CD14-positive monocyte (primary cell): ENCODE measurements around the gene ZNF184. TPM values are rescaled to one million over a fixed set of nuclear protein-coding genes. Genes with fewer than 3 reads are reported as not detected.

Experiments
- DNase-seq, 3 donors: peaks; one replicate each; pipeline ENCODE4 v3.0.0-alpha.2; 2011 to 2022
- H2AFZ ChIP-seq: 2 replicates; pipeline ENCODE4 v1.6.0; 2012; ENCODE audit warnings: mild to moderate bottlenecking, low read depth, low read length, inconsistent platforms; ENCODE audit not compliant: insufficient read depth, poor library complexity, severe bottlenecking
- H3K27ac ChIP-seq, 2 donors: 1 replicate in 1 of 2; 2 replicates in 1 of 2; pipeline ENCODE4 v1.5.1; 2012 to 2013; ENCODE audit warnings: low read length in 2 of 2, control low read depth in 1 of 2, inconsistent platforms in 1 of 2, low read depth in 1 of 2, mild to moderate bottlenecking in 1 of 2
- H3K27me3 ChIP-seq, 2 donors: one replicate each; pipeline versions ENCODE4 v1.6.0 to v1.6.1; 2011 to 2013; ENCODE audit warnings: low read length in 2 of 2; ENCODE audit not compliant: control insufficient read depth in 2 of 2, insufficient read depth in 2 of 2
- H3K36me3 ChIP-seq, 2 donors: replicated peaks in 1 of 2; 1 replicate in 1 of 2; 2 replicates in 1 of 2; pipeline versions ENCODE4 v1.5.1 to v1.6.1; 2012 to 2013; ENCODE audit warnings: low read length in 2 of 2, control low read depth in 1 of 2, inconsistent platforms in 1 of 2, mild to moderate bottlenecking in 1 of 2; ENCODE audit not compliant: insufficient read depth in 2 of 2, control insufficient read depth in 1 of 2
- H3K4me1 ChIP-seq, 2 donors: 1 replicate in 1 of 2; 2 replicates in 1 of 2; pipeline versions ENCODE4 v1.5.1 to v1.6.1; 2012 to 2013; ENCODE audit warnings: low read length in 2 of 2, control low read depth in 1 of 2, inconsistent platforms in 1 of 2, mild to moderate bottlenecking in 1 of 2, moderate library complexity in 1 of 2; ENCODE audit not compliant: insufficient read depth in 2 of 2, control insufficient read depth in 1 of 2
- H3K4me2 ChIP-seq: replicated peaks from 2 replicates; pipeline ENCODE3; 2012; ENCODE audit warnings: low read length, moderate library complexity, mild to moderate bottlenecking; ENCODE audit not compliant: poor library complexity, severe bottlenecking; ENCODE audit errors: extremely low read depth
- H3K4me3 ChIP-seq, 3 experiments: fragments of 200-600 bp in 1 of 3; sonication (generic) in 1 of 3; replicated peaks in 1 of 3; 1 replicate in 2 of 3; 2 replicates in 1 of 3; pipeline ENCODE4 v1.5.1; 2011 to 2013; ENCODE audit warnings: low read length in 3 of 3, mild to moderate bottlenecking in 3 of 3, control low read depth in 2 of 3, low read depth in 2 of 3, inconsistent platforms in 1 of 3, moderate library complexity in 1 of 3
- H3K79me2 ChIP-seq: 2 replicates; pipeline ENCODE4 v1.6.0; 2012; ENCODE audit warnings: mild to moderate bottlenecking, control low read depth, inconsistent platforms, low read length, moderate library complexity; ENCODE audit not compliant: insufficient read depth
- H3K9ac ChIP-seq: 2 replicates; pipeline ENCODE4 v1.6.0; 2017; ENCODE audit warnings: low read length, mild to moderate bottlenecking; ENCODE audit not compliant: insufficient read depth, poor library complexity, severe bottlenecking
- H3K9me3 ChIP-seq, 2 donors: replicated peaks in 1 of 2; 1 replicate in 1 of 2; 2 replicates in 1 of 2; pipeline versions ENCODE4 v1.5.1 to v1.6.1; 2012 to 2013; ENCODE audit warnings: low read length in 2 of 2, control low read depth in 1 of 2; ENCODE audit not compliant: control insufficient read depth in 1 of 2, insufficient read depth in 1 of 2
- H4K20me1 ChIP-seq: 2 replicates; pipeline ENCODE4 v1.6.0; 2012; ENCODE audit warnings: mild to moderate bottlenecking, low read length, control low read depth, moderate library complexity; ENCODE audit not compliant: insufficient read depth
- H3K27ac Mint-ChIP-seq, 7 donors: one replicate each; pipeline ENCODE4 v1.8.0; 2020; ENCODE audit warnings: mild to moderate bottlenecking in 7 of 7, mixed read lengths in 7 of 7, moderate library complexity in 6 of 7, inconsistent platforms in 2 of 7
- H3K27me3 Mint-ChIP-seq, 3 donors: one replicate each; pipeline ENCODE4 v1.8.0; 2021 to 2022; ENCODE audit warnings: low read depth in 3 of 3, mild to moderate bottlenecking in 3 of 3, mixed read lengths in 3 of 3, moderate library complexity in 3 of 3, inconsistent platforms in 1 of 3
- H3K36me3 Mint-ChIP-seq, 2 donors: one replicate each; pipeline ENCODE4 v1.8.0; 2020; ENCODE audit warnings: mixed read lengths in 2 of 2, inconsistent platforms in 1 of 2, mild to moderate bottlenecking in 1 of 2
- H3K4me1 Mint-ChIP-seq: one replicate; pipeline ENCODE4 v1.8.0; 2020; ENCODE audit warnings: mild to moderate bottlenecking, mixed read lengths
- H3K4me3 Mint-ChIP-seq, 2 donors: one replicate each; pipeline ENCODE4 v1.8.0; 2020; ENCODE audit warnings: mild to moderate bottlenecking in 2 of 2, mixed read lengths in 2 of 2, moderate library complexity in 1 of 2
- H3K9me3 Mint-ChIP-seq, 7 donors: one replicate each; pipeline ENCODE4 v1.8.0; 2020 to 2022; ENCODE audit warnings: mixed read lengths in 7 of 7, mild to moderate bottlenecking in 6 of 7, moderate library complexity in 6 of 7, inconsistent platforms in 2 of 7
- WGBS: methylation state at CpG from one replicate; pipeline ENCODE4 v1.1.5; 2013; ENCODE audit warnings: missing lambda C conversion rate; ENCODE audit not compliant: insufficient coverage; 5-methylcytosine and 5-hydroxymethylcytosine counted together
- intact Hi-C, 2 donors: fragments of 100-400 bp; cut with micrococcal nuclease; formaldehyde crosslinking; loops; one replicate each; pipeline versions ENCODE4 v1.15.0 to v1.15.1; 2023
- polyA plus RNA-seq, 3 donors: library from polyadenylated mRNA; depleted of rRNA in 1 of 3; unstranded in 2 of 3; stranded (reverse) in 1 of 3; fragments of 300-500 nt in 2 of 3; fragments of >200 nt in 1 of 3; fragmentation: Illumina TruSeq in 2 of 3; gene quantifications; 1 replicate in 2 of 3; 2 replicates in 1 of 3; pipeline ENCODE4 v1.2.3, GENCODE V29; 2012 to 2021
- TF ChIP-seq, protein P1 (sequence below): fragments of 200-600 bp; IDR thresholded peaks from one replicate; pipeline ENCODE4 v1.8.0; 2022; ENCODE audit warnings: antibody characterized with exemption, mild to moderate bottlenecking

ZNF184 gene
- polyA plus RNA-seq, 3 donors = 1.00 to 1.5 (median 1.5) TPM

DNA sequence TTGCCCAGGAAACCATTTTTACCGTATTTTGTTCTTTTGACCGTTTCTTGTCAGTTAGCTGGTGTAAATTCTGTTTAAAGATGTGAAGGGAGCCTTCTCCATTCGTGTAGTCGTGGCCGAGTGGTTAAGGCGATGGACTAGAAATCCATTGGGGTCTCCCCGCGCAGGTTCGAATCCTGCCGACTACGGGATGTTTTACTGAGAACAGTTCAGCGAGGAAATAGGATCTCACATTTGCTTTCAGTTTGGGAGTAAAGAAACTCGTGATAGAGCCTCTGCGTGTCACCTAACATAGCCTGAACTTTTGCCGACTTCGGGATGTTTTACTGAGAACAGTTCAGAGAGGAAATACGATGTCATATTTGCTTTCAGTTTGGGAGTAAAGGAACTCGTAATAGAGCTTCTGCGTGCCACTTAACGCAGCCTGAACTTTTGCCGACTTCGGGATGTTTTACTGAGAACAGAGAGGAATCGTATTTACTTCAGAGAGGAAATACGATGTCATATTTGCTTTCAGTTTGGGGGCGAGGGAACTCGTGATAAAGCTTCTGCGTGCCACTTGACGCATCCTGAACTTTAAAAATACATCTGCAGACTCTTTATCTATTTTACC, 5.9 kb upstream of the ZNF184 start:
- peak overlapping the region; percentile 96 to 100 for H3K27ac ChIP-seq
- peak overlapping the region; percentile 95 for H3K4me2 ChIP-seq
- no peaks in the 10 kb centered on the region for H3K36me3 ChIP-seq
- Mint-ChIP-seq H3K36me3 (no peaks in the 10 kb centered on the region), H3K27me3 (peaks cover 0 to 5% (median 3%) of the 10 kb centered on the region in 3 donors), H3K4me1 (no peaks in the 10 kb centered on the region), H3K27ac (no peak overlapping the region), H3K9me3 (peaks cover 0 to 8% (median 6%) of the 10 kb centered on the region in 7 donors), H3K4me3 (no peak overlapping the region)
- H3K79me2 ChIP-seq = no peaks in the 10 kb centered on the region
- no peaks in the 10 kb centered on the region for H4K20me1 ChIP-seq
- DNase-seq = peak; percentile 86 to 94 (median 87)
- intact Hi-C loops = loop anchor here (2.0 to 10.0 kb wide), 8 partner anchors 208 to 656 kb away; a partner anchor contains a TSS
- TF ChIP-seq, protein P1, sequence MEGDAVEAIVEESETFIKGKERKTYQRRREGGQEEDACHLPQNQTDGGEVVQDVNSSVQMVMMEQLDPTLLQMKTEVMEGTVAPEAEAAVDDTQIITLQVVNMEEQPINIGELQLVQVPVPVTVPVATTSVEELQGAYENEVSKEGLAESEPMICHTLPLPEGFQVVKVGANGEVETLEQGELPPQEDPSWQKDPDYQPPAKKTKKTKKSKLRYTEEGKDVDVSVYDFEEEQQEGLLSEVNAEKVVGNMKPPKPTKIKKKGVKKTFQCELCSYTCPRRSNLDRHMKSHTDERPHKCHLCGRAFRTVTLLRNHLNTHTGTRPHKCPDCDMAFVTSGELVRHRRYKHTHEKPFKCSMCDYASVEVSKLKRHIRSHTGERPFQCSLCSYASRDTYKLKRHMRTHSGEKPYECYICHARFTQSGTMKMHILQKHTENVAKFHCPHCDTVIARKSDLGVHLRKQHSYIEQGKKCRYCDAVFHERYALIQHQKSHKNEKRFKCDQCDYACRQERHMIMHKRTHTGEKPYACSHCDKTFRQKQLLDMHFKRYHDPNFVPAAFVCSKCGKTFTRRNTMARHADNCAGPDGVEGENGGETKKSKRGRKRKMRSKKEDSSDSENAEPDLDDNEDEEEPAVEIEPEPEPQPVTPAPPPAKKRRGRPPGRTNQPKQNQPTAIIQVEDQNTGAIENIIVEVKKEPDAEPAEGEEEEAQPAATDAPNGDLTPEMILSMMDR = no peak
- 0% methylated on average over 23 of the region's 28 CpGs for WGBS
- H3K9me3 ChIP-seq = no peaks in the 10 kb centered on the region
- peak overlapping the region; percentile 94 for H3K9ac ChIP-seq
- H2AFZ ChIP-seq = peak overlapping the region; percentile 91
- H3K27me3 ChIP-seq = no peaks in the 10 kb centered on the region
- peak overlapping the region; percentile 97 to 100 (median 100) for H3K4me3 ChIP-seq
- H3K4me1 ChIP-seq = peaks cover 15 to 23% of the 10 kb centered on the region in 2 donors

DNA sequence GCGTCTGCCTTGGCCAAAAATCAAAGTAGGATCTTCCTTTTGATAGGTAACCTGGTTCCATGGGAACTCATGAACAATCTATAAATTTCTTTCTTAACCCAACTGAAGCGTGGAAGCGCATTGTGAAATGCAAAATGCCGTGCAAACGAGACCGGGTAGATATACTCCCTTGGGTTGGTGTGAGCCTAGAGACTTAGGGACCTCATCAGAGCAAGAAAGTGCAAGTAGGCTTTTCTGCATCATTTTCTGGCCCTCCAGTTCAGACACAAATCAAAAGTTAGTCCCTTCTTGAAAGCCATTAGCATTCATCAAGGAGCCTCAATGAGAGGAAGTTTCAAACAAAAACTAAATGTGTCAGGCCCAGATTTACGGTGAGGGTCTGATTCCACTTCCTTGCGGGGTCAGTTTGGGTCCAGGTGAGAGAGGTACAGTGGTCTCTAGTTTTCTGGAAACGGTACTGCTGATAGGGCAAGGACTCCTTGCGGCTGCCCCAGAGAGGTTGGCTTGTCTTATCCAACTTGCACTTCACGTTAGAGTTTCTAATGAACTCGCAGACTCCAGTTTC, 5.3 kb upstream of the ZNF184 start:
- H4K20me1 ChIP-seq = no peaks in the 10 kb centered on the region
- Mint-ChIP-seq H3K27ac (no peak overlapping the region), H3K4me1 (peaks cover 1% of the 10 kb centered on the region), H3K4me3 (no peak overlapping the region), H3K36me3 (no peaks in the 10 kb centered on the region), H3K27me3 (peaks cover 0 to 5% (median 3%) of the 10 kb centered on the region in 3 donors), H3K9me3 (peaks cover 0 to 11% (median 7%) of the 10 kb centered on the region in 7 donors)
- H3K9ac ChIP-seq = peak overlapping the region; percentile 94
- H3K4me3 ChIP-seq = peak overlapping the region; percentile 97 to 100 (median 100)
- H3K4me1 ChIP-seq = peaks cover 15 to 23% of the 10 kb centered on the region in 2 donors
- 15% methylated on average over 8 of the region's 12 CpGs for WGBS
- H3K27ac ChIP-seq = peak overlapping the region; percentile 96 to 100
- no peaks in the 10 kb centered on the region for H3K36me3 ChIP-seq
- peak overlapping the region; percentile 95 for H3K4me2 ChIP-seq
- TF ChIP-seq, protein P1 = no peak
- peak overlapping the region; percentile 91 for H2AFZ ChIP-seq
- no peaks in the 10 kb centered on the region for H3K27me3 ChIP-seq
- peak in 2 of 3 donors; percentile 14 to 33 for DNase-seq
- H3K79me2 ChIP-seq = no peaks in the 10 kb centered on the region
- intact Hi-C loops = loop anchor here (2.0 to 10.0 kb wide), 8 partner anchors 209 to 657 kb away; a partner anchor contains a TSS
- no peaks in the 10 kb centered on the region for H3K9me3 ChIP-seq
